ENCODE measurements around the gene TXNRD3.
A peak's percentile ranks its signal among the peaks of the same experiment; 100 is the strongest.

- TF ChIP-seq CTCF (IDR thresholded peaks at IDR 0.05): peak in 4 of 6 experiments; percentile 6 to 50 (median 22)
- no peak for TF ChIP-seq EP300 (IDR thresholded peaks at IDR 0.05)
These were observed at the start of gene TXNRD3 for GRCh38 chr3:126654571-126655383.

All from upper lobe of left lung (tissue), 4 donors.